ENCODE data around the gene OR4D5.

The OR4D5 gene

DNA sequence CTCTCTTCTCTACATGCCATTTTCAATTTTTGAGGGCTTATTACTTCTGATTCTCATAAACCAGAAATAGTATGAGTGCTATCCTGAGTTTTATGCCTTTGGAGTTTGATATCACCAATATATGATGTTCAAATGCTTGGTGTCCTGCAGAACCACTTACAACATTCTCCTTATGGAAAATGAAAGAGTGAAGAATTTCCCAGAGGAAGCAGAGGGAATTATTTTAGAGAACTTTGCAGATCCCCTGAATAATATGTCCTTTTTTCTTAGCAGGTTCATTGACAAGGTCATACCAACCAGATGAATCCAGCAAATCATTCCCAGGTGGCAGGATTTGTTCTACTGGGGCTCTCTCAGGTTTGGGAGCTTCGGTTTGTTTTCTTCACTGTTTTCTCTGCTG, at the start of gene OR4D5:
Gene OR4D5 (plus strand): TSS at position 301 of the 400 bp plus-strand sequence. CDS start 0 bp downstream, at position 301.
- DNase-seq = no peak

DNA sequence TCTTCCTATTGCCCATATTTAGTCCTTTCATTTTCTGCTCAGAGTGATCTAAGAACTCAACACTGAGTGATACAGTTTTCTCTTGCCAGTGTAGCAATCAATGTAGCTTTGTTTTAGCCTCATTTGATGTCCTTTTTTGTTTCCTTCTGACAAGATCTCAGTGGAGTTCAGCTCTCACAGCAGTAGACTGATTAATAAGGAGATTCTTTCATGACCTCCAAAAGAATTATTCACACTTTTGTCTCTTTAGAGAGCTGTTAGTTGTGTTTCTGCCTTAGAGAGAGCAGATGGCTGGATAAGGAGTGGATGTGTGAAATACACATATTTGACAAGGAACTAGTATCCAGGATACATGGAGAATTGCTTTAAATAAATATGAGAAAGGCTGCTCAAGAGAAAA, 47.4 kb upstream of the OR4D5 start:
- DNase-seq = no peak

DNA sequence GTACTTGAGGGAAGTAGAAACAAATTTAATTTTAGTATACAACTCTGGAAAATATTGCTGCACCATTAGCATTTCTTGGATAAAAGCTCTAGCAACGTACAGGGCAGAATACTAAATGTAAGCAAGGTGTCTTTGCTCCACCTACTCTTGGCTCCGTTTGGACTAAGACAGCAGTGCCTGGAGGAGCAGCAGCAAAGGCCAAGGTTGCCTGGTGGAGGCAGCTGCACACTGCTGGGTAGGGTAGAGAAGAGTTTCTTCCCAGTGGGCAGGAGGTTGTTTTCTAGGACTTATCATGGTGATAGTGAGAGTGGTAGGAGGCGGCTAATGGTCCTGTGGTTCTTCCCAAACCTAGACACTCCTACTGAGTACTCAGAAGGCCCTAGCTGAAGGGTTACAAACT, 39.6 kb upstream of the OR4D5 start:
- DNase-seq = no peak

DNA sequence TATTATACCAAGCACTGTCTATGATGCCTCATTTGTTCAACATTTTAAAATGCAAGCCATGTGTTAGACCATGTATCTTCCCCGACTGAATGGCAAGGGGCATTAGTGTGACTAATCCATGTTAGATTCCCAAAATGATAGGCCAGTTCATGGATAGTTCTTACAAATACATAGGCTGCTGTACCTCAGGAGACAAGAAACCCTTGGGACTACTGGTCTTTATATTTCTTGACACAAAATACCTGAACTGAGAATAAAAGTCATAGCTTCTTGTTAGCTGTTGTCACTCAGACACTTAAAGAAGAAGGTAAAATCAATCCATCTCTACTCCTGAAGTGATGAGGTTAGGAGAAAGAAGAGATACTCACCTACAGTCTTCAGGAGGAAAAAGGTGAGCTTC, 37.5 kb upstream of the OR4D5 start, which contains the start of gene OR8D4:
Gene OR8D4 (plus strand): TSS at position 301 of the 400 bp plus-strand sequence. CDS start 4,265 bp downstream, outside the sequence.
- DNase-seq = no peak

DNA sequence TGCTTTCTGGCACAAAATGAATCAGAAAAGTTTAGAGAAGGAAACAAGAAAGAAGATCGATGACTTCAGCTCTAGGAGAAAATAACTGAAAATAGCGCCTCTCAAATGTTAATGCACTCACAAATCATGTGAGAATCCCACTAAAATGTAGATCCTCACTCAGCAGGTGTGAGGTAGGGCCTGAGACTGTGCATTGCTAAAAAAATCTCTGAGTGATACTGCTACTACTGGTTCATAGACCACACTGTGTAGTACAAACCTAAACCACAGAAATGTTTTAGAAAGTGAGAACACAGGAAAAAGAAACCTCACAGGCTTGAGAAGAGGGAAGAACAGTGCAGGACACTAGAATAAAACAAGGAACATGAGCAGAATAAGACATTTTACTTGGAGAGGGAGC, 35.5 kb upstream of the OR4D5 start:
- no peak for DNase-seq

DNA sequence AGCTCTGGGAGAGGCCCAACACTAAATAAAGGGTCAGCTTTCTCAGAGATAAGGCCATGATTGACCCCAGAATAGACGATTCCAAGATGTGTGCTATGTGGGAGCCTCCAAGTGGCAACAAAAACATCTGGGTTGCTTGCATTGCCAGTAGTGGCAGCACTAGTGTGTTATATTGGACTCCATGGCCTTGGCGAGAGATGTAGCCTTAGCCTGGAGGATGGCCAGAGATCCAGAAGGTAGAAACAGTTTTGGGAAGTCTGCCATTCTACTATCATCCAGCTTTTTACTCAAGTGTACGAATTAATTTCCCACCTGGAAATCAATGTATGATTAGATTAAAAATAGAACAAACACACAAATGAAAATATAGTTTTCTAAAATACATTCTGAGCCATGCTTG, 34.5 kb upstream of the OR4D5 start:
- no peak for DNase-seq

DNA sequence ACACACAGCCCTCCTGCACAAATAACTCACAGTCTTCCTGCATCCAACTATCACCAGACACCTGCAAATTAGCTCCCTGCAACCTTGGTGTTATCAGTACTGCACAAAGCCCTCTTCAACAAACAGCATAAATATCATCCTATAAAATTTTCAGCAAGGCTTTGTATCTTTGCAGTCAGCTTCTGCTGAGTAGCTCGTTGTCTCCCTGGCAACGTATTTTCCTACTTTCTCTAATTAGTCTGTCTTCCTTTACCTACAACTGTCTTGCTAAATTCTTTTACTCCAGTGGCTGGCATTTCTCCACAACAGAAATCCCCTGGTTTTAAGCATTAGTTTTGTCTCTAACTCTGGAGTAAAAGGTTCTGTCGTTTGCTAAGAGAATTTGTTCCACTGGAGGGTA, 33.6 kb upstream of the OR4D5 start:
- DNase-seq = no peak

DNA sequence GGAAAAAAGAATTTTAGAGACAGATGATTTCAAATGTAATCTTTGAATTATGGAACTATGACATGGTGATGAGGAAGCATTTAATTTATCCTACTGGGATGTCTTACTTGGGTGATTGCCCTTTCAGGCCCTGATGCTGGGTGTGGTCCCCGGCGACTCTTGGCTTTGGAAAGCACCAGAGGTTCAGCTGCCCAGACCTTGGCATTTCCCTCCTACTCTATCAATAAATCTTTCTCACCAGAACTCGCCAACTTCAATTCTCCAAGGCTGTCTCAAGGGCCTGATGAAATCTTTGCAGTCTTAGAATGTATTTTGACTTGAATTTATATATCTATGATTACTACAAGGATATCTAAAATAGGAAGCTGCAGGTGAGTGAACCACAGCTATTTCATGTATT, 18.5 kb upstream of the OR4D5 start:
- DNase-seq = no peak

DNA sequence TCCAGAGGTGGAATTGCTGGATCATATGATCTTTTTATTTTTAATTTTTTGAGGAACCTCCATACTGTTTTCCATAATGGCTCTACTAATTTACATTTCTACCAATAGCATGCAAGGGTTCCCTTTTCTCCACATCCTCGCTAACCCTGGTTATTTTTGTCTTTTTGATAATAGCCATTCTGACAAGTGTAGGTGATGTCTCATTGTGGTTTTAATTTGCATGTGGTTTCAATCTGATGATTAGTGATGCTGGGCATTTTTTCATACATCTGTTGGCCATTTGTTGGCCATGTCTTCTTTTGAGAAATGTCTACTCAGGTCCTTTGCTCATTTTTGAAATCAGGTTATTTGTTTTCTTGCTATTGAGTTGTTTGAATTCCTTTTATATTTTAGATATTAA, 15.4 kb upstream of the OR4D5 start:
- DNase-seq = no peak

DNA sequence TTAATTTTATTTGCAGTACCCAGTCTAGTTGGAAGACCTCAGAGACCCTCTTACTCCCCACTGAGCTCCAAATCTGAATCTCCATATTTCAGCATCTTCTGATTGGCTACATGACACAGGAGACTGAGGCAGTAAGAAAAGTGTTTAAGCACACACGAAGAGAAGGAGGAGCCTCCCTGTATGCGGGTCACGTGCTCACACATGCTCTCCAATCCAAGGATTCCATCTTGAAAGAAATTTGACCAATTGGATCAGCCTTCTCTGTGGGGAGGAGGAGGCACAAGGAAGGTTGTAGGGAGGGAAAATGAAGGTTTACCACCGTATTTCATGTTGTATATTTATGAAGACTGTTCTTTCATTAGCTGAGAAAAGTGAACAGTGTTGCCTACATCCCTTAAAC, 3.0 kb downstream of the OR4D5 start:
- DNase-seq = no peak

DNA sequence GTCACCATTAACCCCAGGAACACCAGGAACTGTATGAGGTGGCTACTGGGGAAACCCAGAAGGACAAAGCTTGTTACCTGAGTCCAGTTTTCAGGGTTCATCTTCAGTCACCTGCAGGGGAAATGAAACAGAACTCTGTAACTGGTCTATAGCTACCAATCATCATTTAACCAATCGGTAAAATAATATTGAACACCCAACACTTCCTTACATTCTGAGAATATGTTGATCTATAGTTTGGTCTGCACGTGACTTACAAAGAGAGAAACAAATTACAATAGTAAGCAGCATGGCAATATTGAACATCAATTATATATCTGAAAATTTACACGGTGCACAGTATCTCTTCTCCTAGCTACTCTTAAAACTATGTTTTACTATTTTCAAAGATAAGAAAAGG, 4.3 kb downstream of the OR4D5 start, which contains the start of gene OR6T1:
Gene OR6T1 (minus strand): TSS at position 101 of the 400 bp plus-strand sequence. CDS start 0 bp downstream, at position 101.
- DNase-seq = no peak

DNA sequence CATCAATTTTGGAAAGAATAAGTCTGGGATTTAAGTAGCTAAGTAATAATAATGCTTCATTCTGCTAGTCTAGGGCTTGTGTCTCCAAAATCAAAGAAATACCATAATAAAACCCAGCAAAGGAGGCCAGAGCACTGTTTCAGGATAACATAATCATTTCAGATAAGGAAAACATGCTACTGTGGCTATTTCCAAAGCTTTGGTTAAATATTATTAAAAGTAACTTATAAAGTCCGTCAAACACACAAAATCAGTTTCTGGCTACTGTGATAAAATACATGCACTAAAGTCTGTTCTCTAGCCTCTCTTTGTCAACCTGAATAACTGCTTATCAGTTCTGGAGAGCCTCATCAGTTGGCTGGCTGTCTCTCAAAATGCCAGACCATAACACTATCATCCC, 5.7 kb downstream of the OR4D5 start:
- no peak for DNase-seq

DNA sequence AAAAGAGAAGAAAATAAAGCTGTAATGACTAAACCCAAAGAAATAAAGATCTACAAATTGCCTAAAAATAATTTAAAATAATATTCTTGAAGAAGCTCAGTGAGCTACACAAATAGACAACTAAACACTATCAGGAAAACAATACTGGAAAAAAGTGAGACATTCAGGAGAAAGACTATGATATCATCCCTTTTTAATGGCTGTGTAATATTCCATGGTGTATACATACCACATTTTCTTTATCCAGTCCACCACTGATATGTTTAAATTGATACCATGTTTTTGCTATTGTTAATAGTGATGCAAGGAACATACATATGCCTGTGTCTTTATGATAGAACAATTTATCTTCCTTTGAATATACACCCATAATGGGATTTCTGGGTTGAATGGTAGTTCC, 17.3 kb downstream of the OR4D5 start:
- DNase-seq = no peak

DNA sequence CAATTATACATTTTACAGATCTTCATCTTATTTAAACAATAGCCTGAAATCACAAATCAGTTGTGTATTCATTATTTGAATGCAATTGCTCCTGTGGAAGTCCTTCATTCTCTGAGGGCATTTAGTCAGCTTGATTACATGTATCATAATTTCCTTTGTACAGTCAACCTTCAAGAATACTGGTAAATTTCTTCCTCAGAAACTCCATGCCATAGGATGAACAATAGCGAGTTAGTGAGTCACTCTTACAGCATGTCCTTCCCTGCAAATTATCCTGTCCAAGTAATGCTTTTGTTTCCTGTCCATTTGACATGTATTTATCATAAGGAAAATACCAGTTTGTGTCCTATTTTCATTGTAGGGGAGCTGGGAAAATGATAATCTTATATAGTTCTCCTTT, 34.4 kb downstream of the OR4D5 start:
- no peak for DNase-seq

DNA sequence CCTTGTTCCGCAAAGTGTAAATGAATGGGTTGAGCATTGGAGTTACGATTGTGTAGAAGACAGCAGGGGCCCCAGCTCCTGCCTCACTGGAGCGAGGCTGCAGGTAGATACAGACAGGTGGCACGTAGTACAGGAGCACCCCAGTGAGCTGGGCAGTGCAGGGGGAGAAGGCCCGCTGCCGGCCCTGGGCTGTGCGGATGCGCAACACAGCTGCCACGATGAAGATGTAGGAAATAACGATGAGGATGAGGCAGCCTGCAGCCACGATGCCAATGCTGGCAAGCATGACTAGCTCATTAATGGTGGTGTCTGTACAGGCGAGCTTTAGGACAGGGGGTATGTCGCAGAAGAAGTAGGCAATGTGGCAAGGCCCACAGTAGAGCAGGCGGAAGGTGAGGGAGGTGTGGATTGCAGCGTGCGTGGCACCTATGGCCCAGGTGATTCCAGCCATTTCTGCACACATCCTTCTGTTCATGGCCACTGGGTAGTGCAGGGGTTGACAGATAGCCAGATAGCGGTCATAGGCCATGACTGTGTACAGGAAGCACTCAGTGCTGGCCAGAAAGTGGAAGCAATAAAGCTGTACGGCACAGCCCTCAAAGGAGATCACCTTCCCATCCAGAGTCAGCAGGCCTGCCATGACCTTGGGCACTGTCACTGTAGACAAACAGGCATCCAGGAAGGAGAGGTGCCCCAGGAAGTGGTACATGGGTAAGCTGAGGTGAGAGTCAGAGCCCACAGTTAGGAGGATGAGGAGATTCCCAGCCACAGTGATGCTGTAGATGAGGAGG, 37.5 kb downstream of the OR4D5 start:
- DNase-seq = no peak

DNA sequence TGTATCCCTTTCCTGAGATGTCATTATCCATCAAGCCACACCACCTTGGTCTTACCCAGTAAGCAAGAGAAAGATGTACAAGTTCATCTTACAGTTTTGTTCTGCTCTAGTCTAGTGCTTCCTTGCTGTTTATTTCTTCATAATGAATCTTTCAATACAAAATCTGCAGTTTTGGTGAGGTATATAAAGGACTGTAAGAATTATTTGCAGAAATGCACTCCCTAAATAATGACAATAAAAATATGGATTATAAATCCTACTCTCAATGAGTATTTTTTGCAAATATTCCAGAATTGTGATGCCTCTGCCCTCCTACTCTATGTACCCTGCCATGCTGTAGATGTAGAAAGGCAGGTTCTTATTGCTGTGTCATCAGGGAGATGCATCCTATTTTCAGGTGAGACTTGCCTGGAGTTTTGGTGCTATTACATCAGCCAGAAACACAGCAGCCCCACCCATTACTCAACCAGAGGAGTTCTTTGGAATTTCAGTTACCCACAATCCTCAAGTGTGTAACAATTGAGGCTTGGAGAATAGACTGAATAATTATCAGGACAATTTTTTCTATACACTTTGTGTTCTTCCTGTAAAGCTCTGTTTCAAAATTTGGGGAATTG, 38.4 kb downstream of the OR4D5 start, which contains the start of gene OR10S1:
Gene OR10S1 (minus strand): TSS at position 51 of the 617 bp plus-strand sequence. CDS start 117 bp downstream, outside the sequence.
- DNase-seq = no peak

DNA sequence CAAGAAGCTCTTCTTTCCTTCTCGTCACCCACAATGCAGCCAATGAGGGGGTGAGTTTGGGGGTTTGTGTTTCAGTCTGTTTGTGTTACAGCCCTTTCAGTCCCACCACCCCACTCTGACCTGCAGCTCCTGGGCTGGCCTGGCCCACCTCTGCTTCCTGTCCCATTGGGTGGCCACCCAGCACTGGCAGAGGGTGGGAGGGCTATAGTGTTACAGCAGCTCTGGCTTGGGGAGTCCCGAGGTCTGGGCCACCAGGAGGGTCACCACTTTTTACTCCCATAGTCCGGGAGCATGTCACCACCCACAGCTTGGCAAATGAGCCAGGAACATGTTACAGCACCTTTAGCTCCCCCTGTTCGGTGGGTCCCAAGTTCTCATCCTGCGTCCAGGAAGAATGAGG, 39.9 kb downstream of the OR4D5 start:
- no peak for DNase-seq

Data from CD4-positive, alpha-beta T cell treated with Interleukin-4 for 4 hours (primary cell).